HG03139 (cell line): Measurements from ENCODE around the gene CD52.
"Not testable (repeated sequence)": the region's sequence is repeated elsewhere in the genome, so short reads cannot be mapped to it uniquely, and the experiment has no call there.

Experiments used
- ATAC-seq: cut with Tn5 transposase; IDR thresholded peaks from one replicate; pipeline ENCODE4 v1.9.1; 2021; ENCODE audit not compliant: unreplicated experiment

The CD52 gene

GRCh38 chr1:26283871-26284596 lies 33.7 kb upstream of the CD52 start:
- ATAC-seq: no peak

GRCh38 chr1:26284597-26285347 lies 33.0 kb upstream of the CD52 start:
- no peak for ATAC-seq

DNA sequence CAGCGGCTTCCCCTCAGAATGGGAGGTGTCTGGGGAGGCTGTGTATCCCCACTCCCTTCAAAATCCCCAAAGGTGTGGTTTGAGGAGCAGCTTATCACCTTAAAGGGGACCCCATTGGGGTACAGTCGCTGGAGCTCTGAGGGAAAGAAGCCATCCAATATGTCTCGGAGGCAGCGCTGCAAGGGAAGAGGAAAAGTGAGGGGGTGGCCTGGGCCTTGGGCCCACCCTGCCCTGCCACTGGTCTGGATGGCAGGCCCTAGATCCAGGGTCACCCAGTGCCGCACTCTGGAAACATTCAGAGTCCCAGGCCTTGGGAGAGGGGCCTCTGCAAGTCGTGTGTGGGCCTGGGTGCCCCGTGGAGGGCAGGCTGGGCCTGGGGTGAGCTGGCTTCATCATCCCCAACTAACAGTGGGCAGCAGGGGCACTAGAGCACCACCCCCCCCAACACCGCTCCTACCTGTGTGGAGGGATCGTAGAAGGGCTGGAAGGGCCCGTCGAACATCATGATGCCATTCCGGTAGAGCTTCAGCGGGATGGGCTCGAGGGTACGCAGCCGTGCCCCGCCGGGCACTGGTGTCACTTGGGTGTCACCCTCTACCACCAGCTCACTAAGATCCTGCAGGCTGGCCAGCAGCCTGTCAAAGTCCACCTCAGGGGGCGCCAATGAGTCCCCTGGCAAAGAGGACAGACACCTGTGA lies 32.2 kb upstream of the CD52 start:
- no peak for ATAC-seq

GRCh38 chr1:26286064-26286416 lies 31.7 kb upstream of the CD52 start:
- no peak for ATAC-seq

DNA sequence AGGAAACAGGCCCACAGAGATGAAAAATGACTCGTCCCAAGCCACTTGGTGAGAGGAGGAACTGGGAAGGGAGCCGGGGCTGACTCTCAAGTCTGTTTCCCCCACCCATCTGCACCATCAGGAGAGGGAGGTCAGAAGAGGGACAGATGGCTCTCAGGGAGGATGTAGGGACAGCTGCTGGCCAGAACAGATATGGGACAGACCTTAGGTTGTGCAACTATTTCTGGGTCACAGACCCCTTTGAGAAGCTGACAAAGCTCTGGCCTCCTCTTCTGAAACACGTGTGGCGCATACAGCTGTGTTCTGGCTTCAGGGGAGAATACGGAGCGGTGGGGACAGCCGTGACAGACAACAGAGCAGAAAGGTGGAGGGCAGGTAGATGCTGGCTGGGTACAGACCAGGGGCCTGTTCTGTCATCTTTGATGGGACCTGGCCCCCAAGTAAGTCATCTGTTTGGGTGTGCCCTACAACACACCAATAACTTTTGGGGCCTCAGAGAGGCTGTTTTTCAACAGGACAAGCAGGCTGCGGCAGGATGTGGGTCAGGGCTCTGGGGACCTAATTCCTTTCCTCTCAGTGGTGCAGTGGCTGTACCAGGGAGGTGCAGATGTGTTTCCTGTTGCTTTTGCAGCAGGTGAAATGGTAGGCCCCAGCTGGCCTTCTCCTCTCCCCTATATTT lies 30.6 kb upstream of the CD52 start:
- no peak for ATAC-seq

- no peak for ATAC-seq
Observed at GRCh38 chr1:26287811-26288210, 29.9 kb upstream of the CD52 start.

DNA sequence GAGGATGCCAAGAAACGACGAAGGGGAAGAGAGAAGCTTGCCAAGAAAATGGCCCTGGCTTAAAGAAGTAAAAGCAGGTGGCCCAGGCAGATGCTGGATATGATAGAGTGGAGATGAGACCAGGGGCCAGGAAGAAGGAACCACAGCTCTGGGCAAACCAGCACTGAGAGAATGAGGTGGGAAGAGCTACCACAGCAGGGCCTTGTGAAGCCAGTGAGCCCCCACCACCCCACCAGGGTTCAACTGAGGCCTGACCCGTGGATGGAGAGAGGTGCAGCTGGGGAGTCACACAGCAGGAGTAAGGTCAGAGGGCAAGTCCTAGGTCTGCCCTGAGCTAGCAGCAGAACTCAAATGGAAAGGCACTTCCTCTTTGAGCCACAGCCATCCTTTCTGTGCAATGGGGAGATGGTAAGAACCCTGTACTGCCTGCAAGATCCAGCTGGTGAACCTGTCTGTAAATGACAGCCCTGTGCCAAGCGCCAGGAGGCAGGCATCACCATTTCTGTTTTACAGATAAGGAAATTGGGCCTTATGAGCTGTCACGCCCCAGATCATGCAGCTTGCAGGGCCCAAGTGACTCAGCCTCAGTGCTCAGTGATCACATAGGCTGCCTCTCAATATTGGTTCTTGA lies 29.3 kb upstream of the CD52 start:
- ATAC-seq: no peak

DNA sequence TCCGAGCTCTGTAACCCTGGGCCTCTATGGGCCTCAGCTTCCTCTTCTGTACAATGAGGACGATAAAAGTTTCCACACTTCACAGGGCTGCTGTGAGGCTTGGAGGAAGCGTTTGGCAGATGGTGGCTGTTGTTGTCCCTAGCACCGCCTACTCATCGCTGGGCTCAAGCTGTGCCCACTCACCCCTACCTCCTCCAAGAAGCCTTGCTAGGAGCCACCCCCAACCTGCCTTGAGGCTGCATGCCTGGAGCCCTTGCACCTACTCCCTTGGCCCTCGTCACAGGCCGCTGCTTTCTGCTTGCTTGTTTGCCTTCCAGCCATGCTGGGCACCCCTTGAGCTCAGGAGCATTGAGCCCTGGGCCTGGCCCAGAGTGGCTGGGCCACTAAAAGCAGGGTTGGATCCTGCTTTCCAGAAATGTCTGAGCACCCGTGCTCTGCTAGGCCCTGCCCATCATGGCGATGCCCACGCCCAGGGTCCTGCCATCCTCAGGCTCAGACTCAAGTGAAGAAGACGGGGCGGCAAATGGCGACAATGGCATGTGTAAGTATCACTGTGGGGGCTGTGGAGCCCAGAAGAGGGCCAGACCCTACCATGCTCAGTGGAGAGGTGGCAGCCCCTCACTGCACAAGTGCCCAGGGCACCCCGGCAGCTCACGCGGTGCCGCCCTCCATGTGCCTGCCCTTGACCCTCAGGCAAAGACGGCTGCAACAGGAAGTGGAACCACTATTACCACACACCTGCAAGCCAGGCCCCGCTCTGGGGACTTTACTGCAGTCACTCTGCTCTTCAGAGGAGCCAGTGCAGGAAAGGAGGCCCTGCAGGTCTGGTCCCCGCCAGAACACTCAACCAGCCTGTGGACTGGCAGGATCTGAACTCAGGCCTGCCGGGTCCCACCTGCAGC lies 28.3 kb upstream of the CD52 start:
- no peak for ATAC-seq

DNA sequence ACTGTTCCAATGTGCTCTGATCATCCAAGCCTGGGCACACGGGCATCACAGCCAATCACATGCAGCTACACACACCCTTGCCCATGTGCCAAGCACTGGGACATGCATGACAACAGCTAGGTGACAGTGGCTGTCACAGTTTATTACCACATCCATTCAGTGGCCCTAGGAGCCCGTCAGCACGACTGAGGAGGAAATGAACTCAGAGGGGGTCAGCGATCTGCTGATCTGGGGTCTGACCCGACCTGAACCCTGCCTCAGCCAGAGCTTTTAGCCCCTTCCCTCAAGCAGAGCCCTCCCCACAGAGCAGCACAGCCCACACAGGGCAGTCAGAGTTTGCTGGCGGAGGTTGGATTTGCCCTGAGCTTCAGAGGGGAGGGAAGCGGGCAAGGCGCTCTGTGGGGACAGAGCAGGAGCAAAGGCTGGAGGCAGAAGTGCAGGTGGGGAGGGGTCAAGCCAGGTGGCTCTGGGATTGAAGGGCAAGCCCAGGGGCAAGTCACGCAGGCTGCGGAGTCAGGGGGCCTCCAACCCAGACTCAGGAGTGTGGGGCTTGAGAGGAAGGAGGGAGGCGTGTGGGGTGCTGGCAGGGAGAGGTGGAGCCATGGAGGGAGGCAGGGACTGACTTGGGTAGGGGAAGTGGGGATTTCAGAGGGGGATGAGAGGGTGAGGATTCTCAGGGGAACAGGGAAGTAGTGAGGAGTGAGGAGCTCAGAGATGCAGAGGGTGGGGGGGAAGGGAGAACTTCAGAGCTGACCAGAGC lies 27.5 kb upstream of the CD52 start:
- no peak for ATAC-seq

GRCh38 chr1:26290882-26291261 lies 26.9 kb upstream of the CD52 start:
- ATAC-seq: no peak

DNA sequence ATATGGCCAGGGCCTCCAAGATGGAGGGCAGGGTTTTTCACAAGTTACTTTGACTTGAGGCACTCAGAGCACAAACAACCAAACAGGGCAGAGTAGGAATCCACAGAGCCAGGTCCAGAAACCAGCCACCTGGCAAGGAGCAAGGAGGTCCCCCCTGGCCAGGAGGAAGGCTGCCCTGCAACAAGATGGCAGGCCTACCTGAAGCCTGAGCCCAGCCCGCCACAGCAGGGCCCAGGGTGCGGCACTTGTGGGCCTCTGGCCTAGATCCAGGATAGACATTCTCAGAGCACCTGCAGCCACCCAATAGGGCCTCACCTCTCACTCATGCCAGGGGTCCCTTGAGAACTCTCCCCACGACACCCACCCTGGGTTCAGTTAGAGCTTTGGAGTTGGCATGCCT lies 26.3 kb upstream of the CD52 start:
- ATAC-seq: no peak

DNA sequence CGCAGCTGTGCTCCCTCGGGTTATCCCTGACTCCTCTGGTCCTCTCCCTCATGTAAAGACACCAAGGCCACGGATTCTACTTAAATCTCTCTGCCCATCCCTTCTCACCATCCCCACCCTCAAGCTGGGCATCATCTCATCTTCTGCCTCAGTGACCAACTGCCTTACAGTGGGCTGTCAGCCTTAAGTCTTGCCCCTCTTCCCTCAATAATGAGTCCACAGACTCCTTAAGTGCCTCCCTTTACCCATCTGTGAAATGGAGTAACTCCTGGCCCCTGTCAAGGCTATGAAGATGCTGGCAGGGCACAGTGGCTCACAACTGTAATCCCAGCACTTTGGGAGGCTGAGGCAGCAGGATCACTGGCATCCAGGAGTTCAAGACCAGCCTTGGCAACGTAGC lies 25.8 kb upstream of the CD52 start:
- ATAC-seq: no peak

- ATAC-seq: not testable (repeated sequence)
Observed at GRCh38 chr1:26292735-26293134, 25.0 kb upstream of the CD52 start.

DNA sequence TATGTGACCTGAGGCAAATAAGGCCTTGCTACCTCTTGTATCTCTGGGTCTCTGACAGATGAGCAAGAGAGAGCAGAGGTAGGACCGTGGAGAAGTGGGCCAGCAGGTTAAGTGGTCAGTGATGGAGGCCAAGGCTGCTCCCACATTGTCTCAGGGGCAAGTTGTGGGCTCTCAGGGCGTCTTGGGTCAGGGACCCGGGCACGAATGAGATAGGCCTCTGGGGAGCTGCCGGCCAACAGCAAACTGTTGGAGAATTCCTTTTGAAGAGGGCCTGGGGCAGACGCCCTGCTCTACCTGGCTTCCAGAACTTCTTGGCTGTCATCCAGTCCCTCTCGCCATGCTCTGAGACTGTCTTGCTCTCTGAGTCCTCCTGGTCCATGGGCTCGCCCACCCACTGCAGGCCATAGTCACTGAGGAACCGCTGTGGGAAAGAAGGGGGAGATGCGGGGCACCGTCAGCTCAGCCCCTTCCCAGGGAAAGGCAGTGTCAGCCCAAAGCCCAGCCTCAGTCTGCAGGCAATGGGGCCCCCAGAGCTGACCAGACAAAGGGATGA lies 23.8 kb upstream of the CD52 start:
- ATAC-seq: no peak

DNA sequence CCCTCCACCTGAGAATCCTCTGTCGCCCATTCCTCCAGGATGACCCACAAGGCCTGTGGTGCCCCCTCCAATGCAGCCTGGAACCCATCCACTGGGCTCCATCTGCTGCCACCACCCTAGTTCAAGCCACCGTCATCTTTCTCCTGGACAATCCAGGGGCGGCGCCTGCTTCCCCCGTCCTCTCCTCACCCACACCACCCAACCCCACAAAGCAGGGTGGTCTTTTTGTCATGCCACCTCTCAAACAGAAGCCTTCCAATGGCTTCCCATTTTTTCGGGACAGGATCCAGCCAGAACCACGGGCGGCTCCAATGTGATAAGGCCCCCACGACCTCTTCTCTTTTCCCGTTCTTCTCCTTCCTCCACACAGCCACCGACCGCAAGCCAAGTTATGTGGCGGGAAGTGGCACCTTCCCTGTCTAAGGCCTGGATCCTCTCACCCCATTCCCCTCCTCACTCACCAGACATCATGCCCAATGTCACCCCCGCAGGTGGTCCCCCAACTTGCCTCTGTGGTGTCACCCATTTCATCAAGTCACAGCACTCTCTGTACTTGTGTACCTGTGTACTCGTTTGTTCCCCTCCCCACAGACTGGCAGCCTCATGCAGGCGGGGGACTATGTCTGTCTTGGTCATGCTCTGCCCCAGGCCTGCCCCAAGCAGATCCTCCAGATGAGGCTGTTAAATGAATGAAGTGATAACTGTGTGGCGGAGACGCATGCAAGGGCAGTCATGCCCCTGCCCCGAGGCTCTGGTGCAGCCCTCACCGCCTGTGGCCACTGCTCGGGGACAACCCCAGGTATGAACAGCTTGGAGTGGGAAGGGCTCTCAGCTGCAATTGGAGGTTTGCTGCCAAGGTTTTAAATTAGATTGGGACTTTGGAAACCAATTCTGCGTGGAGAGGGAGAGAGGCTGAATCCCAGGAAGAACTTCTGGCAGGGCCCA lies 22.3 kb upstream of the CD52 start:
- ATAC-seq: no peak

DNA sequence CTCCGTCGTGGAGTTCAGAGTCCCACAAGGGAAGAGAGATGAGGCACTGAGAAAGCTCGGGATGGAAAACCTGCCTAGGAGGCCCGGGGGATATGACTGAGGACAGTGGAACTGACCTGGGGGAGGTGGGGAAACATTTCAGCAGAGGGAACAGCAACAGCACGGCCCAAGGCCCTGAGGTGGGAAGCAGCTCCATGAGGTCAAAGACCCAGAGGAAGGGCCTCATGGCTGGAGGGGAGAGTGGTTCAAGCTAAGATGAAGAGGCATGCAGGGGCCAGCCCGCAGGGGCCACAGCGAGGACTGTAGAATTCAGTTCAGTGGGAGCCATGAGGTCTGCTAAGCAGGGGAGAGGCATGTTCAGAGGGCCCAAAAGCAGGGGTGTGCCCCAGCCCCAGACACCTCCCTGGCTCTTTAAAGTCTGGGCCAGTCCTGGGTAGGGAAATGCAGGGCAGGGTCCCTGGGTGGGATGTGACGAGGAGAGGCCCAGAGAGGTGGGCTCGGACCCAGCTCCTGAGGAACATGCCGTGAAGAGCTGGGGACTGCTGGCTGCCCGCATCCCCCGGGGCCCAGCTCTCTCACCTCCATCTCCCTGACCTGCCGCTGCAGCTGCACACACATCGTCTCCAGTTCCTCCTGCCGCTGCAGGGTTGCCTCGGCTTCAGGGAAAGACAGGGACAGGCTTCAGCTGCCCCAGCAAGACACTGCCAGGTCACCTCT lies 21.3 kb upstream of the CD52 start:
- ATAC-seq: no peak

DNA sequence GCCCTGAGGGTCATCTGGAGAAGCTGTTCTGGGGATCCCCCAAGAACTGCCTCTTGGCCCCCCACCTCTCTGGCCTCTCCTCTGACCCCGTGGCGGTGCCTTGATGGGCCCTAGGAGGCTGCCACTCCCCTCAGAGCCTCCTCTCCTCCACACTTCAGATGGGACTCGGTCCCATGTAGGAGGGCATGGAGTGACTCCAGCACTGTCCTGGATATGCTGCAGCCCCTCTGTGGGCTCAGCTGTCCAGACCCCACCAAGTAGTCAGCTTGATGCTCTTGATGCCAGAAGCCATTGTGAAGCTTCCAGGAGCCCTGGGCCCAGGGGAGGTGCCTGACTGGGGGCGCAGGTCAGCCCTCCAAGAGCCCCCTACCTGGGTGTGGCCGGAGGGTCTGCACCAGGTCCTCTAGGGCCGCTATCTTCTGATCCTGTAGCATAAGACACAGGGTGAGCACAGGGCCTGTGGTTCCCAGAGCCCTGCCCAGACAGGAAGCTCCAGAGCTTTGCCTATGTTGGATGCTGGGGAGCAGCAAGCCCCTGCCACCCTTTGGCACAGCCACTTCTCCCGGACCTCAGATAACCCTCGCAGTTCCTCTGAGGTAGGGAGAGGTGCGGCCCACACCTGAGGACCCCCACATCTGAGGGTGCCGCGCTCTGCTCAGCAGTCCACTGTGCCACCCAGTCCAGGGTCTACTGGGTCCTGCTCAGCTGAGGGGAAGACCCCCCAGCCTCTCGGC lies 20.5 kb upstream of the CD52 start:
- ATAC-seq: no peak
